Esophagus squamous epithelium (tissue), 4 donors: ENCODE results near the gene HTR2B.

Experiments used
- CTCF ChIP-seq, 6 experiments: fragments of 450-650 bp in 4 of 6; fragments of 200-600 bp in 2 of 6; sonication (generic) in 2 of 6; IDR thresholded peaks; one replicate each; pipeline ENCODE4 v1.5.1; 2016 to 2019; ENCODE audit warnings: antibody characterized with exemption in 6 of 6, mild to moderate bottlenecking in 4 of 6, moderate library complexity in 4 of 6
- POLR2A ChIP-seq, 4 donors: fragments of 450-650 bp; IDR thresholded peaks; one replicate each; pipeline ENCODE4 v1.6.1; 2017; ENCODE audit warnings: antibody characterized with exemption in 4 of 4, mild to moderate bottlenecking in 4 of 4, moderate library complexity in 3 of 4

DNA sequence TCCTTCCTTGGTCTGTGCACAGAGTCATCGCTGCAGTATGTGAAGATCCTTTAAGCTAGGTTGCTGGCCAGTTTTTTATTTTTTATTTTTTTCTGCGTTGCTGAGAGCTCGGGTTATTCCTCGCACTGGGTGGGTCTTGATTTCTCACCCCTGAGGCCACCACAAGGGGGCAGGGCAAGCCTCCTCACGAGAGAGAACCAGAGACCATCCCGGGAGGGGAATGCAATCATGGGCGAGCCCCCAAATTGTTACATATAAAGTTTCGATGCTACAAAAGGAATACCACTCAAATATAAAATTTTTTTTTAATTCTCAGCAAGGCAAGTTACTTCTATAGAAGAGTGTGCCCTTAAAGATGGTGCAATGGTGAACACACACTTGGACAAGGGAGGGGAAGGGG, 24.9 kb downstream of the HTR2B start:
- TF ChIP-seq CTCF (IDR thresholded peaks at IDR 0.05) (no peak), POLR2A (IDR thresholded peaks at IDR 0.05) (no peak)
